ENCODE results near the gene APOL3. TPM values are rescaled to one million over a fixed set of nuclear protein-coding genes. Genes with fewer than 3 reads are reported as not detected.
"Not testable (repeated sequence)": the region's sequence is repeated elsewhere in the genome, so short reads cannot be mapped to it uniquely, and the experiment has no call there.

Gene APOL3
- total and polyA plus RNA-seq, 3 donors from 2014 or later, result 10.6 to 20.9 (median 13.6) TPM

DNA sequence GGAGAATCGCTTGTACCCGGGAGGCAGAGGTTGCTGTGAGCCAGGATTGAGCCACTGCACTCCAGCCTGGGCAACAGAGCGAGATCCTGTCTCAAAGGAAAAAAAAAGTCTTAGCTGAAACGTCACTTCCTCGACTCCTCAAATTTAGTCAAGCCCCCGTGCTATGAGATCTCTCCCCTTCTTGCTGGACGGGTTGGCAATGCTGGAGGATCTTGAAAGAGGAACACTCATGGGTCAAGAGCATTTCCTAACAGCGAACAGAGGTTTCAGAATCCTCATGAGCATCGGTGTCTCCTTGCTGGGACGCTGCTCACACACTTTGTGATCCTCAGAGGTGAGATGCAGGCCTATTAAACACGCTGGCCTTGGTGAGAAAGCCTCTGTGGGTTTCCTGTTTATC lies 35.9 kb downstream of the APOL3 start:
- intact Hi-C loops (cut with DNase I; ENCODE audit: low total_unique reads), result loop anchor here (10.0 kb wide), 1 partner anchor 60 kb away; no protein-coding TSS in a partner anchor
- WGBS, 2 donors, result 51 to 61% methylated on average over 10 to 11 of the region's 11 CpGs
- TF ChIP-seq POLR2A (IDR thresholded peaks at IDR 0.05), result no peak
- TF ChIP-seq, protein P1, sequence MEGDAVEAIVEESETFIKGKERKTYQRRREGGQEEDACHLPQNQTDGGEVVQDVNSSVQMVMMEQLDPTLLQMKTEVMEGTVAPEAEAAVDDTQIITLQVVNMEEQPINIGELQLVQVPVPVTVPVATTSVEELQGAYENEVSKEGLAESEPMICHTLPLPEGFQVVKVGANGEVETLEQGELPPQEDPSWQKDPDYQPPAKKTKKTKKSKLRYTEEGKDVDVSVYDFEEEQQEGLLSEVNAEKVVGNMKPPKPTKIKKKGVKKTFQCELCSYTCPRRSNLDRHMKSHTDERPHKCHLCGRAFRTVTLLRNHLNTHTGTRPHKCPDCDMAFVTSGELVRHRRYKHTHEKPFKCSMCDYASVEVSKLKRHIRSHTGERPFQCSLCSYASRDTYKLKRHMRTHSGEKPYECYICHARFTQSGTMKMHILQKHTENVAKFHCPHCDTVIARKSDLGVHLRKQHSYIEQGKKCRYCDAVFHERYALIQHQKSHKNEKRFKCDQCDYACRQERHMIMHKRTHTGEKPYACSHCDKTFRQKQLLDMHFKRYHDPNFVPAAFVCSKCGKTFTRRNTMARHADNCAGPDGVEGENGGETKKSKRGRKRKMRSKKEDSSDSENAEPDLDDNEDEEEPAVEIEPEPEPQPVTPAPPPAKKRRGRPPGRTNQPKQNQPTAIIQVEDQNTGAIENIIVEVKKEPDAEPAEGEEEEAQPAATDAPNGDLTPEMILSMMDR (IDR thresholded peaks at IDR 0.05), result no peak
- H3K36me3 ChIP-seq (ENCODE audit: low read depth, missing control alignments), result no peaks in the 10 kb centered on the region
- H3K27ac ChIP-seq, result no peak overlapping the region
- no peaks in the 10 kb centered on the region for H3K4me1 ChIP-seq
- H3K27me3 ChIP-seq, result no peaks in the 10 kb centered on the region
- DNase-seq, result no peak
- no peaks in the 10 kb centered on the region for H3K9me3 ChIP-seq
- H3K4me3 ChIP-seq, result no peak overlapping the region

DNA sequence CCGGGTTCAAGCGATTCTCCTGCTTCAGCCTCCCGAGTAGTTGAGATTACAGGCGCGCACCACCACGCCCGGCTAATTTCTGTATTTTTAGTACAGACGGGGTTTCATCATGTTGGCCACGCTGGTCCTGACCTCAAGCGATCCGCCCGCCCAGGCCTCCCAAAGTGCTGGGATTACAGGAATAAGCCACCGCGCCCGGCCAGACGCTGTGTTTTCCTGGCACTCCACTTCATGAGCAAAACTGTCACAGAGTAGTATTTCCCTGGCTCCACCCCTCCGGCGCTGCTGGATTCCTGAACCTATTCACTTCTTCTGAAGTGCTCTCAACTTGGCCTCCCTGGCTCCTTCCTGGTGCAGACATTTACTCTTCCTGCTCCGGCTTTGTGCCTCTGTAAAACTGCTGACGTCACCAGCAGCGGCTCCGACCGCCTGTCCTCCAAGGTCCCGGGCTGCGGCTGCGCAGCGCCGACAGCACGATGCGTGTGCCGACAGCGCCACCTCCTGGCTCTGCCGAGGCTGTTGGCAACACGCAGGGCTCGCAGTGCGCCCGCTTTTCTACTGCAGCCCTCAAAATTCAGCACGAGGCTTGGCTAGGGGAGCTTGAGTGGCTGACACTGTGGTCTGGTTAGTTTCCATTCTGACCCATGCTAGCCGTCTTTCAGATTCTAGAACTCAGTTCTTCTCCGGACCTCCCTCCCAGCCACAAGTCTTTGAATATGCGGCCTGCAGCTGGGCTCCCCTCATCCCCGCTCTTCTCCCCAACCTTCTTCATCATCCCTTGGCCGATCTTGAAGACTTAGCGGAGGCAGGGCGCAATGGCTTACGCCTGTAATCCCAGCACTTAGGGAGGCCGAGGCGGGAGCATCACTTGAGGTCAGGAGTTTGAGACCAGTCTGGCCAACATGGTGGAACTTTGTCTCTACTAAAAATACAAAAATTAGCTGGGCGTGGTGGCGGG lies 36.6 kb downstream of the APOL3 start:
- no peaks in the 10 kb centered on the region for H3K36me3 ChIP-seq (ENCODE audit: low read depth, missing control alignments)
- peak overlapping the region; percentile 27 to 52 for H3K4me3 ChIP-seq
- no peaks in the 10 kb centered on the region for H3K9me3 ChIP-seq
- no peaks in the 10 kb centered on the region for H3K27me3 ChIP-seq
- H3K4me1 ChIP-seq, result no peaks in the 10 kb centered on the region
- 18 to 21% methylated on average over 45 to 50 of the region's 50 CpGs for WGBS, 2 donors
- no peak for TF ChIP-seq POLR2A (IDR thresholded peaks at IDR 0.05)
- TF ChIP-seq, protein P1 (IDR thresholded peaks at IDR 0.05), result peak; percentile 96 to 99 (median 99)
- intact Hi-C loops (cut with DNase I; ENCODE audit: low total_unique reads), result loop anchor here (10.0 kb wide), 1 partner anchor 59 kb away; no protein-coding TSS in a partner anchor
- DNase-seq, result peak; percentile 96
- peak overlapping the region; percentile 83 to 86 for H3K27ac ChIP-seq

DNA sequence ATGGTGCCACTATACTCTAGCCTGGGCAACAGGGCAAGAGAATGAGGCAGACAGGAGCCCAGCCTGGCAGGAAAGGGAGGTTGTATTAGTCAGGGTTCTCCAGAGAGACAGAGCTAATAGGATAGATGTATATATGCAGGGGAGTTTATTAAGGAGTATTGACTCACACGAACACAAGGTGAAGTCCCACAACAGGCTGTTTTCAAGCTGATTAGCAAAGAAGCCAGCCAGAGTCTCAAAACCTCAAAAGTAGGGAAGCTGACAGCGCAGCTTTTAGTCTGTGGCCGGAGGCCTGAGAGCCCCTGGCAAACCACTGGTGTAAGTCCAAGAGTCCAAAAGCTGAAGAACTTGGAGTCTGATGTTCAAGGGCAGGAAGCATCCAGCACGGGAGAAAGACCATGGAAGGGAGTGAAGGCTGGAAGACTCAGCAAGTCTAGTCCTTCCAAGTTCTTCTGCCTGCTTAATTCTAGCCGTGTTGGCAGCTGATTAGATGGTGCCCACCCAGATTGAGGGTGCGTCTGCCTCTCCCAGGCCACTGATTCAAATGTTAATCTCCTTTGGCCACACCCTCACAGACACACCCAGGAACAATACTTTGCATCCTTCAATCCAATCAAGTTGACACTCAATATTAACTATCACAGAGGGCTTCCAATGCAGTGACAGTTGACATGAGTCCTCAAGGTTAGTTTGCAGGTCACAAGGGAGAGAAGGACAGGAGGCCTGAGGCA lies 39.8 kb downstream of the APOL3 start:
- not testable (repeated sequence) for H3K4me3 ChIP-seq; H3K4me1 ChIP-seq; H3K9me3 ChIP-seq; DNase-seq; H3K36me3 ChIP-seq (ENCODE audit: low read depth, missing control alignments); H3K27ac ChIP-seq; H3K27me3 ChIP-seq
- 59 to 63% methylated on average over 6 of the region's 6 CpGs for WGBS, 2 donors
- intact Hi-C loops (cut with DNase I; ENCODE audit: low total_unique reads), result loop anchor here (10.0 kb wide), 1 partner anchor 56 kb away; no protein-coding TSS in a partner anchor

DNA sequence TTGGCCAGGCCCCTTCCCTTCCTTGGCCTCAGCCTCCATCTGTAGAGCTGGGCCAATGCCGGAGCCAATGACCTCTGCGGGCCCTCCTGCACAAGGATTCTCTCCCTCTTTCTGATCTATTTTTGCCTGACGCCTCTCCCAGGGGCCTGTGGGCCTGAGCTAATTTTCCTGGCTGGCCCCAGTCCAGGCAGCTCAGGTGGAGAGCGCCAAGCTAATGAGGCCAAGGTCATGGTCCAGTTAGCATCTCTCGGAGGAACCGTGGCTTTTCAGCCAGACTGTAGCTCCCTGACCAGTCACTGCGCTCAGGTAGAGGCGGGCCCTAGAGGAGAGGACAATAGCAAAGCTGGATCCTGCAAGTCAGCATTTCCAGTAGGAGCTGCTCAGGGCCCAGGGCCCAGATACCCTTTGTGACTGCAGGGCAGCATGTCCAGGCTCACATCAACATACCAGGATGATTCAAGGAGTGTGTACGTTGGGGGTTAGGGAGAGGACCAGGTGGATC lies 43.5 kb downstream of the APOL3 start:
- H3K4me3 ChIP-seq, result no peak overlapping the region
- no peaks in the 10 kb centered on the region for H3K9me3 ChIP-seq
- TF ChIP-seq, protein P1 (IDR thresholded peaks at IDR 0.05), result no peak
- TF ChIP-seq POLR2A (IDR thresholded peaks at IDR 0.05), result no peak
- H3K4me1 ChIP-seq, result no peaks in the 10 kb centered on the region
- H3K27ac ChIP-seq, result no peak overlapping the region
- no peak for DNase-seq
- intact Hi-C loops (cut with DNase I; ENCODE audit: low total_unique reads), result no loop called here
- 50 to 68% methylated on average over 9 of the region's 9 CpGs for WGBS, 2 donors
- no peaks in the 10 kb centered on the region for H3K27me3 ChIP-seq
- H3K36me3 ChIP-seq (ENCODE audit: low read depth, missing control alignments), result no peaks in the 10 kb centered on the region

DNA sequence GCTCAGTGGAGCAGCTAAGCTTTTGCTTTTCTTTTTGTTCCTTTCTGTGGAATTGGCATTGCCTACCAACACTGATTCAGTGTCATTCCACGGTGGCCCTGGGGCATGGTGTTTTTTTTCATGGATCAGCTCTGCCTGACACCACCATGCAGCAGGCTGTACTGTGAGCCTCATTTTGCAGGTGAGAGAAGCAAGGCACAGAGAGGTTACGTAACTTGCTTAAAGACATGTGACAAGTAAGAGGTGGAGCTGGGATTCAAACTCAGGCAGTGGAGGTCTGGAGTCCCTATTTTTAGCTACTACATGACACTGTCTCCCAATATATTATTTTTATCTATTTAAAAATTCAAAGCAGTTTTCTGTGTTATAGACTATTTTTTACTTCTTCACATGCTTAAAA lies 44.4 kb downstream of the APOL3 start:
- H3K4me1 ChIP-seq, result no peaks in the 10 kb centered on the region
- TF ChIP-seq, protein P1 (IDR thresholded peaks at IDR 0.05), result no peak
- no peak for TF ChIP-seq POLR2A (IDR thresholded peaks at IDR 0.05)
- no peaks in the 10 kb centered on the region for H3K36me3 ChIP-seq (ENCODE audit: low read depth, missing control alignments)
- no peak overlapping the region for H3K27ac ChIP-seq
- no peaks in the 10 kb centered on the region for H3K9me3 ChIP-seq
- DNase-seq, result no peak
- no peak overlapping the region for H3K4me3 ChIP-seq
- intact Hi-C loops (cut with DNase I; ENCODE audit: low total_unique reads), result no loop called here
- H3K27me3 ChIP-seq, result no peaks in the 10 kb centered on the region
- WGBS, 2 donors, result 89 to 96% methylated on average over 2 of the region's 2 CpGs

Measured in testis (tissue), 3 donors.